Duodenal mucosa (tissue), 2 donors: ENCODE data around the gene CDKN1A.
A peak's percentile ranks its signal among the peaks of the same experiment; 100 is the strongest.

ENCODE experiments used
- H3K27ac ChIP-seq: one replicate; pipeline ENCODE4 v1.7.0; 2013; ENCODE audit warnings: low read depth, low read length
- H3K27me3 ChIP-seq, 2 donors: one replicate each; pipeline ENCODE4 v1.7.0; 2013; ENCODE audit warnings: low read length in 2 of 2, control low read depth in 1 of 2; ENCODE audit not compliant: insufficient read depth in 2 of 2, control insufficient read depth in 1 of 2
- H3K36me3 ChIP-seq, 2 donors: one replicate each; pipeline ENCODE4 v1.7.0; 2013; ENCODE audit warnings: low read length in 2 of 2, control low read depth in 1 of 2; ENCODE audit not compliant: insufficient read depth in 2 of 2, control insufficient read depth in 1 of 2
- H3K4me1 ChIP-seq, 2 donors: one replicate each; pipeline ENCODE4 v1.7.0; 2013; ENCODE audit warnings: low read length in 2 of 2, control low read depth in 1 of 2; ENCODE audit not compliant: insufficient read depth in 2 of 2, control insufficient read depth in 1 of 2
- H3K4me3 ChIP-seq, 2 donors: one replicate each; pipeline ENCODE4 v1.7.0; 2013; ENCODE audit warnings: low read length in 2 of 2, low read depth in 1 of 2
- H3K9ac ChIP-seq, 2 donors: one replicate each; pipeline ENCODE4 v1.7.0; 2013; ENCODE audit warnings: low read length in 2 of 2, low read depth in 1 of 2
- H3K9me3 ChIP-seq, 2 donors: one replicate each; pipeline ENCODE4 v1.7.0; 2013; ENCODE audit warnings: low read length in 2 of 2, control low read depth in 1 of 2; ENCODE audit not compliant: control insufficient read depth in 1 of 2

The CDKN1A gene

DNA sequence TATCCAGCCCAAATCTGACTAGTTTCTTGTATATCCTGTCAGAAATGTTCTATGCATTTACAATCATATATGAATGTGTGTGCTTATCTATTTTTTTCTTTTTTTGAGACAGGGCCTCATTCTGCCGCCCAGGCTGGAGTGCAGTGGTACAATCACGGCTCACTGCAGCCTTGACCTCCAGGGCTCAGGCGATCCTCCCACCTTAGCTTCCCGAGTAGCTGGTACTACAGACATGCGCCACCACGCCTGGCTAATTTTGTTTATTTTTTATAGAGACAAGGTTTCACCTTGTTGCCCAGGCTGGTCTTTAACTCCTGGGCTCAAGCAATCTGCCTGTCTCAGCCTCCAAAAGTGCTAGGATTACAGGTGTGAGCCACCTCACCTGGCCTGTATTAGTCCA lies 16.1 kb downstream of the CDKN1A start:
- H3K9ac ChIP-seq = no peak overlapping the region
- no peaks in the 10 kb centered on the region for H3K27me3 ChIP-seq
- no peak overlapping the region for H3K4me3 ChIP-seq
- H3K36me3 ChIP-seq = no peaks in the 10 kb centered on the region
- no peaks in the 10 kb centered on the region for H3K9me3 ChIP-seq
- H3K27ac ChIP-seq = no peak overlapping the region
- H3K4me1 ChIP-seq = peaks cover 15 to 17% of the 10 kb centered on the region in 2 donors

DNA sequence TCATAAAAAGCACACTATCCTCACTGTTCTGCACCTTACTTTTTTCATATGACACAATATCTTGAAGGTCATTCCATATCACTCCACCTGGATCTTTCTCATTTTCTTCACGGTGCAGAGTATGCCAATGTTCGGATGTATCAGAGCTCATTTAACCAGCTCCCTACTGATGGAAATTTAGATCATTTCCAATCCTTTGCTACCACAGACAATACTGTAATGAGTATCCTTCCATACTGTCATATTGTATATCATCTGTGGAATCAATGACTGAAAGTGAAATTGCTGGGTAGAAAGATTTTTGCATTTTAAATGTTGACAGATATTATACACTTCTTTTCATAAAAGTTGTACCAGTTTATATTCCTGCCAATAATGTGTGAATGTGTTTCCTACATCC lies 16.9 kb downstream of the CDKN1A start:
- H3K9ac ChIP-seq = no peak overlapping the region
- H3K9me3 ChIP-seq = no peaks in the 10 kb centered on the region
- H3K27ac ChIP-seq = no peak overlapping the region
- no peak overlapping the region for H3K4me3 ChIP-seq
- no peaks in the 10 kb centered on the region for H3K36me3 ChIP-seq
- no peaks in the 10 kb centered on the region for H3K27me3 ChIP-seq
- peaks cover 15 to 17% of the 10 kb centered on the region in 2 donors for H3K4me1 ChIP-seq

DNA sequence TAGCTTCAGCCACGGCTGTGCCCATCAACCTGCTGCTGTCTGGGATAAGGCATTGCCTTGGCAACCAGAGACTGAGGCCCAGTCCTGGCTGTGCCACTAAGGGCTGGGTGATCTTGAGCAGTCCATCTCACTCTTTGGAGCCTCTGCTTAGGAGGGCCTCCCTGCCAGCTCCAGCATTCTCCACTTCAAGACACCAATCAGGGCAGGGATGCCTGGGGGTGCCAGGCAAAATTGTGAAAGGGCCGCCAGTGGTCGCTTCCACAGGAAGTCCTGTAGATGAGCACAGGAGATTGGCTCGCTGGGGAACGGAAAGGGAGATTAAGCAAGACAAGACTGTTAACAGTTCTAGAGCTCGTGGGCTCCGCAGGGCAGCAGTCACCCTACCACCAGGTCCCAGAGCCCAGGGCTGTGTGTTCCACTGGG lies 19.0 kb downstream of the CDKN1A start, which contains the start of gene RAB44:
Gene RAB44, plus strand, starts transcription at position 346 of the 423 bp plus-strand sequence. CDS start 6,410 bp downstream, outside the sequence.
- no peak within 1 kb of the TSS for H3K9ac ChIP-seq
- H3K4me3 ChIP-seq = peak within 1 kb of the TSS in 1 of 2 donors; percentile 11
- H3K9me3 ChIP-seq = no peaks in the 10 kb centered on the region
- no peaks in the 10 kb centered on the region for H3K27me3 ChIP-seq
- H3K36me3 ChIP-seq = no peaks in the 10 kb centered on the region
- H3K27ac ChIP-seq = no peak within 1 kb of the TSS
- H3K4me1 ChIP-seq = peaks cover 6% of the 10 kb centered on the region in 2 donors

DNA sequence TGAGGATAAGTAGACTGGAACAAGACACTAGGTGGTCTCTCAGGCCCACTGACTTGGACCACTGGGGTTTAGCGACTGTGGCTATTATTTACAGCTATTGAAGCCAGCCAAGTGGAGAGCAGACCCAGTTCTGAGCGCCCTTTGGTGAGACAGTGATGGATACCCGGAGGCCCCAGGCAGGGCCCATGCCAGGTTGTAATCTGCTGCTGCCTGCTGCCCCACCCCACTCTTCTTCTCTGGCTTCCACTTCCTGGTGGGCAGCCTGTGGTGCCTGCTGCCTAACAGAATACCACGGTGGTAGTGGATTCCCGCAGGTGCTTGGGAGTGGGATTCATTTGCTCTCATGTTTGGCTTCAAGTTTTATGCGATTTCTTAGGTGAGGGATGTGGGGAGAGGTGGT lies 19.7 kb downstream of the CDKN1A start:
- H3K4me1 ChIP-seq = no peaks in the 10 kb centered on the region
- H3K9me3 ChIP-seq = no peaks in the 10 kb centered on the region
- H3K27me3 ChIP-seq = no peaks in the 10 kb centered on the region
- H3K36me3 ChIP-seq = no peaks in the 10 kb centered on the region
- H3K27ac ChIP-seq = no peak overlapping the region
- no peak overlapping the region for H3K9ac ChIP-seq
- peak overlapping the region in 1 of 2 donors; percentile 11 for H3K4me3 ChIP-seq

DNA sequence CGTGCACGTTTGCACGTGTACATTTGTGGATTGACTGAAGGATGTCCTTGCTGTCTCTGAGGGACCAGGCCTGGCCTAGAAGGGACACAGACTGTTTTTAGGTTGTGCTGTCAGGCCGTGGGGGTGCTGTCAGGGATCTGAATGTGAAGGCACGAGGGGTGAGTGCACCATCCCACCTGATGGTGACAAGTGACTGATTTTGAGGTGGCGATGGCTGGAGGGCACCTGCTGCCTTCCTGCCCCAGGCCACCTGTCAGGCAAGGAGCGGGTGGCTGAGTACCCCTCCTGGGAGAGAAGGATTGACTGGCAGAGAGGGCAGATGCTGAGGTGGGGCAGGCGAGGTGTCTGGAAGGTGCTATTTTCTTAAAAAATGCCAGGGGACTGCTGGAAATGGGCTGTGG lies 20.4 kb downstream of the CDKN1A start:
- Histone ChIP-seq H3K27me3 (no peaks in the 10 kb centered on the region), H3K4me1 (no peaks in the 10 kb centered on the region), H3K27ac (no peak overlapping the region), H3K9ac (no peak overlapping the region), H3K4me3 (peak overlapping the region in 1 of 2 donors; percentile 11), H3K36me3 (no peaks in the 10 kb centered on the region), H3K9me3 (no peaks in the 10 kb centered on the region)

DNA sequence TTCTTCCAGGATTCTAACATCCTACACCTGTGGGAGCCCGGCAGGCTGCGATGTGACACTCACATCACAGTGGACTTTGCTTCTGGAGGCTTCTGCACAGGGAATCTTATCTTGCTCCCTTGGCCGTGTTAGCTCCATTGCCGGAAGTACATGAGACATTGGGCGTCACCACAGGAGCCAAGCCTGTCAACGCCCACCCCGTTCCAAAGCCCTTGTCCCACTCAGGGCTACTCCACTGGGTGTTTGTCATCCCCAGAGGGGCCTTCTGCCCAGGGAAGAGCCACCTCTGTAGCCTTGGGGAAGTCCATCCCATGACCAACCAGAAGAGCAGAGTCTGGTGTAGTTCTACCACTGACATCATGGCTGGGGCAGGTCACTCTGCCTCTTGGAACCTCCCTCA lies 20.8 kb downstream of the CDKN1A start:
- Histone ChIP-seq H3K27me3 (no peaks in the 10 kb centered on the region), H3K9ac (no peak overlapping the region), H3K9me3 (no peaks in the 10 kb centered on the region), H3K4me3 (peak overlapping the region in 1 of 2 donors; percentile 11), H3K27ac (no peak overlapping the region), H3K4me1 (no peaks in the 10 kb centered on the region), H3K36me3 (no peaks in the 10 kb centered on the region)

DNA sequence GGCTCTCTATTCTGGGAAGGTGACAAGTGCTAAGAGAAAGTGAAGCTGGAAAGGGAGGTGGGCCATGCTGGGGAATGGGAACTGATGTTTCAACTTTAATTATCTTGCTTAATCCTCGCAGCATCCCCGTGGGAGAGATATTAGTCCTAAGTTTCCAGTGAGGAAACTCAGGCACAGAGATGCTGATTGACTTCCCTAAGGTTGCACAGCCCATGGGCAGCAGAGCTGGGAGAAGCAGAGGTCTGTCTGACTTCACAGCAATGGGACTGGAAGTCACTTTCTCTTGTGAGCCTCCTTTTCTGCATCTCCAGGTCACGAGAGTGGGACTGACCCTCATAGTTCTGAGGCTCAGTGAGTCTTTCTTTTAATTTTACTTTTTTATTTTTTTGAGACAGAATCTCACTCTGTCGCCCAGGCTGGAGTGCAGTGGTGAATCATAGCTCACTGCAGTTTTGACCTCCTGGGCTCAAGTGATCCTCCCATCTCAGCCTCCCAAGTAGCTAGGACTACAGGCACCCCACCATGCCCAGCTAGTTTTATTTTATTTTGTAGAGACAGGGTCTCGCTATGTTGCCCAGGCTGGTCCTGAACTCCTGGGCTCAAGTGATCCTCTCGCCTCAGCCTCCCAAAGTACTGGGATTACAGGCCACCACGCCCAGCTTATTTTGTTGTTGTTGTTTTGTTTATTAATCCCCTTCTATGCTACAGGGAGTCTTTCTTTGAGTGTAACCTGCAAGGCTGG lies 21.7 kb downstream of the CDKN1A start:
- Histone ChIP-seq H3K9me3 (no peaks in the 10 kb centered on the region), H3K27me3 (no peaks in the 10 kb centered on the region)

DNA sequence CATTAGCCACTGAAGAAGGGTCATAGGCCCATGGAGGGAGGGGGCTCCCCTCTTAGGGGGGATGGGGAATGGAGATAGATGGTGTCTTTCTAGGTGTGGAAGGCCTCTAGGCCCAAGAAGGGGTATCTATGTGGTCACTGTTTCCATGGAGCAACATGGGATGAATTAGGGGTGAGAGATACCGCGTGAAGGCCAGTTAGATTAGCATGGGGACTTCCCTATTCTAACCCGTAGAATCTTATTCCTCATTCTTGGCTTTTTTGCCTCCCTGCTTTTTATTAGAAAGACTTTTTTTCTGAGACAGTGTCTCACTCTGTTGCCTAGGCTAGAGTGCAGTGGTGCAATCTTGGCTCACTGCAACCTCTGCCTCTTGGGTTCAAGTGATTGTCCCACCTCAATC lies 22.3 kb downstream of the CDKN1A start:
- H3K27ac ChIP-seq = no peak overlapping the region
- no peaks in the 10 kb centered on the region for H3K36me3 ChIP-seq
- H3K27me3 ChIP-seq = no peaks in the 10 kb centered on the region
- H3K4me1 ChIP-seq = no peaks in the 10 kb centered on the region
- H3K9ac ChIP-seq = no peak overlapping the region
- H3K4me3 ChIP-seq = no peak overlapping the region
- H3K9me3 ChIP-seq = no peaks in the 10 kb centered on the region

More for the DNA sequence above, 21.7 kb downstream of the CDKN1A start:
- Histone ChIP-seq H3K27ac (no peak overlapping the region), H3K4me1 (no peaks in the 10 kb centered on the region), H3K4me3 (no peak overlapping the region), H3K9ac (no peak overlapping the region), H3K36me3 (no peaks in the 10 kb centered on the region)

DNA sequence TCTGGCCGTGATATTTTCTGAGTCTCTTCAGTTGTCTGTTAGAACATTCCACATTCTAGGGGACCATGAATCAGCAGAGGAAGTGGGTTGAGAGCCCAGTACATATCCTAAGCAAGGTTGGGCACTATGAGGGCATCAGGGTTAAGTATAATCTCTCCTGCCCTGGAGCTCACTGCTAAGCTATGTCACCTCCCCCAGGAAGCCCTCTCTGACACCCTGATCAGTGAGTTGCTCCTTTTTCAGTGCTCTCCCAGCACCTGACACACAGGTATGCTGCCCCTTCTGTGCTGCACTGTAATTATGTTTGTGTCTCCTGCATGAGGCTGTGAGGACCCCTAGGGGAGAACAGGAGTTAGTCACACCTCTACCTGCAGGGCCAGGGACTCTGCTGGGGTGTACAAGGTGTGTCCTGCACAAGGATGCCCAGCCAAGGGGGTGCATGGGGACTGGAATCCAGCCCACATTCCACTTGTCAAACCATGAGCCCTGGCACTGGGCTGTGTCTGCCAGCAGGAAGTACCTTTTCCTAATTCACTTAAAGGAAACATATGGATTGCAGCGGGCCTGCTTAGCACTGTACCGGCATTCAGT lies 23.0 kb downstream of the CDKN1A start:
- H3K36me3 ChIP-seq = no peaks in the 10 kb centered on the region
- H3K4me1 ChIP-seq = no peaks in the 10 kb centered on the region
- H3K27ac ChIP-seq = no peak overlapping the region
- no peak overlapping the region for H3K4me3 ChIP-seq
- H3K9me3 ChIP-seq = no peaks in the 10 kb centered on the region
- H3K27me3 ChIP-seq = no peaks in the 10 kb centered on the region
- H3K9ac ChIP-seq = no peak overlapping the region

DNA sequence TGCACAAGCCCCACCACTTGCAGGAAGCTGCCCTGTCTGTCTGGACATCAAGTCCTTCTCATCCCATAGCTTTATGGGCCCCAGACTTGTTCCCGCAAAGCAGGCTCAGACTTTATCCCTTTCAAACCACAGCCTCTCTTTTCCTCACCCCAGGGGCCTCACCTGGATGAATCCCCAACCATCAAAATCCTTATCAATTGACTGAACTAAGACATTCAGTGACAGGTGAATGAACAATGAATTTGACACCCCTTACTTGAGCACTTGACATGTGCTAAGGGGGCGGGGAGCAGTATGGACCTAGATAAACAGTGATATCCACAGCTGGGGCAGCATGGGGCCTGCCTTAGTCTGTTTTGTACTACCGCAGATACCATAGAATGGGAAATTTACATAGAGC lies 24.1 kb downstream of the CDKN1A start:
- Histone ChIP-seq H3K27ac (no peak overlapping the region), H3K4me1 (no peaks in the 10 kb centered on the region), H3K9me3 (no peaks in the 10 kb centered on the region), H3K4me3 (no peak overlapping the region), H3K36me3 (no peaks in the 10 kb centered on the region), H3K9ac (no peak overlapping the region), H3K27me3 (no peaks in the 10 kb centered on the region)
